ENCODE data around the gene F2RL2.

- TF ChIP-seq, protein P1, sequence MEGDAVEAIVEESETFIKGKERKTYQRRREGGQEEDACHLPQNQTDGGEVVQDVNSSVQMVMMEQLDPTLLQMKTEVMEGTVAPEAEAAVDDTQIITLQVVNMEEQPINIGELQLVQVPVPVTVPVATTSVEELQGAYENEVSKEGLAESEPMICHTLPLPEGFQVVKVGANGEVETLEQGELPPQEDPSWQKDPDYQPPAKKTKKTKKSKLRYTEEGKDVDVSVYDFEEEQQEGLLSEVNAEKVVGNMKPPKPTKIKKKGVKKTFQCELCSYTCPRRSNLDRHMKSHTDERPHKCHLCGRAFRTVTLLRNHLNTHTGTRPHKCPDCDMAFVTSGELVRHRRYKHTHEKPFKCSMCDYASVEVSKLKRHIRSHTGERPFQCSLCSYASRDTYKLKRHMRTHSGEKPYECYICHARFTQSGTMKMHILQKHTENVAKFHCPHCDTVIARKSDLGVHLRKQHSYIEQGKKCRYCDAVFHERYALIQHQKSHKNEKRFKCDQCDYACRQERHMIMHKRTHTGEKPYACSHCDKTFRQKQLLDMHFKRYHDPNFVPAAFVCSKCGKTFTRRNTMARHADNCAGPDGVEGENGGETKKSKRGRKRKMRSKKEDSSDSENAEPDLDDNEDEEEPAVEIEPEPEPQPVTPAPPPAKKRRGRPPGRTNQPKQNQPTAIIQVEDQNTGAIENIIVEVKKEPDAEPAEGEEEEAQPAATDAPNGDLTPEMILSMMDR (IDR thresholded peaks at IDR 0.05), result no peak
- TF ChIP-seq EP300 (IDR thresholded peaks at IDR 0.05), result no peak
Observed at GRCh38 chr5:76594107-76594506, 29.1 kb downstream of the F2RL2 start.
